Measurements from ENCODE around the gene PHF3. TPM values are rescaled to one million over a fixed set of nuclear protein-coding genes. Genes with fewer than 3 reads are reported as not detected.

PHF3 gene
- total and polyA plus RNA-seq, 4 donors, result 8.3 to 137 (median 25.2) TPM

- WGBS, 2 donors, result 59 to 80% methylated on average over 6 of the region's 6 CpGs
- ATAC-seq (ENCODE audit: insufficient read depth, low FRiP score), result no peak
- Histone ChIP-seq H3K27me3 (ENCODE audit: control insufficient read depth in 3 of 3, insufficient read depth in 3 of 3, low read length in 2 of 3) (no peaks in the 10 kb centered on the region), H3K9me3 (ENCODE audit: control insufficient read depth in 4 of 4, insufficient read depth in 3 of 4, low read length in 3 of 4) (no peaks in the 10 kb centered on the region), H3K36me3 (ENCODE audit: control insufficient read depth in 4 of 4, insufficient read depth in 4 of 4, low read length in 4 of 4) (peaks cover 0 to 14% (median 6%) of the 10 kb centered on the region in 4 donors), H3K27ac (ENCODE audit: low read depth in 1 of 2, low read length in 1 of 2) (no peak overlapping the region), H3K4me3 (no peak overlapping the region), H3K4me1 (ENCODE audit: control insufficient read depth in 5 of 5, insufficient read depth in 5 of 5, low read length in 5 of 5) (peaks cover 0 to 19% (median 0%) of the 10 kb centered on the region in 5 donors), H3K9ac (ENCODE audit: insufficient read depth in 1 of 2, low read length in 2 of 2) (no peak overlapping the region)
- TF ChIP-seq, protein P1, sequence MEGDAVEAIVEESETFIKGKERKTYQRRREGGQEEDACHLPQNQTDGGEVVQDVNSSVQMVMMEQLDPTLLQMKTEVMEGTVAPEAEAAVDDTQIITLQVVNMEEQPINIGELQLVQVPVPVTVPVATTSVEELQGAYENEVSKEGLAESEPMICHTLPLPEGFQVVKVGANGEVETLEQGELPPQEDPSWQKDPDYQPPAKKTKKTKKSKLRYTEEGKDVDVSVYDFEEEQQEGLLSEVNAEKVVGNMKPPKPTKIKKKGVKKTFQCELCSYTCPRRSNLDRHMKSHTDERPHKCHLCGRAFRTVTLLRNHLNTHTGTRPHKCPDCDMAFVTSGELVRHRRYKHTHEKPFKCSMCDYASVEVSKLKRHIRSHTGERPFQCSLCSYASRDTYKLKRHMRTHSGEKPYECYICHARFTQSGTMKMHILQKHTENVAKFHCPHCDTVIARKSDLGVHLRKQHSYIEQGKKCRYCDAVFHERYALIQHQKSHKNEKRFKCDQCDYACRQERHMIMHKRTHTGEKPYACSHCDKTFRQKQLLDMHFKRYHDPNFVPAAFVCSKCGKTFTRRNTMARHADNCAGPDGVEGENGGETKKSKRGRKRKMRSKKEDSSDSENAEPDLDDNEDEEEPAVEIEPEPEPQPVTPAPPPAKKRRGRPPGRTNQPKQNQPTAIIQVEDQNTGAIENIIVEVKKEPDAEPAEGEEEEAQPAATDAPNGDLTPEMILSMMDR (IDR thresholded peaks at IDR 0.05; ENCODE audit: control extremely low read depth, extremely low read depth), result no peak
- peak in 1 of 3 donors; percentile 11 for DNase-seq
These were observed 35.6 kb downstream of the PHF3 start for GRCh38 chr6:63671098-63671754.

GRCh38 chr6:63672582-63673129, 37.1 kb downstream of the PHF3 start:
- no peak for DNase-seq
- Histone ChIP-seq H3K4me1 (ENCODE audit: control insufficient read depth in 5 of 5, insufficient read depth in 5 of 5, low read length in 5 of 5) (peaks cover 0 to 31% (median 0%) of the 10 kb centered on the region in 5 donors), H3K4me3 (no peak overlapping the region), H3K27me3 (ENCODE audit: control insufficient read depth in 3 of 3, insufficient read depth in 3 of 3, low read length in 2 of 3) (no peaks in the 10 kb centered on the region), H3K9me3 (ENCODE audit: control insufficient read depth in 4 of 4, insufficient read depth in 3 of 4, low read length in 3 of 4) (no peaks in the 10 kb centered on the region), H3K9ac (ENCODE audit: insufficient read depth in 1 of 2, low read length in 2 of 2) (no peak overlapping the region), H3K27ac (ENCODE audit: low read depth in 1 of 2, low read length in 1 of 2) (no peak overlapping the region), H3K36me3 (ENCODE audit: control insufficient read depth in 4 of 4, insufficient read depth in 4 of 4, low read length in 4 of 4) (peaks cover 0 to 14% (median 6%) of the 10 kb centered on the region in 4 donors)
- WGBS, 2 donors, result 73 to 86% methylated on average over 3 of the region's 3 CpGs
- TF ChIP-seq, protein P1 (IDR thresholded peaks at IDR 0.05; ENCODE audit: control extremely low read depth, extremely low read depth), result no peak
- ATAC-seq (ENCODE audit: insufficient read depth, low FRiP score), result no peak

- DNase-seq, result no peak
- WGBS, 2 donors, result 81 to 91% methylated on average over 2 of the region's 2 CpGs
- H3K9me3 ChIP-seq (ENCODE audit: control insufficient read depth in 4 of 4, insufficient read depth in 3 of 4, low read length in 3 of 4), result no peaks in the 10 kb centered on the region
- H3K4me3 ChIP-seq, result no peak overlapping the region
- no peak for ATAC-seq (ENCODE audit: insufficient read depth, low FRiP score)
- H3K4me1 ChIP-seq (ENCODE audit: control insufficient read depth in 5 of 5, insufficient read depth in 5 of 5, low read length in 5 of 5), result peaks cover 0 to 31% (median 0%) of the 10 kb centered on the region in 5 donors
- H3K9ac ChIP-seq (ENCODE audit: insufficient read depth in 1 of 2, low read length in 2 of 2), result no peak overlapping the region
- H3K27ac ChIP-seq (ENCODE audit: low read depth in 1 of 2, low read length in 1 of 2), result no peak overlapping the region
- H3K27me3 ChIP-seq (ENCODE audit: control insufficient read depth in 3 of 3, insufficient read depth in 3 of 3, low read length in 2 of 3), result no peaks in the 10 kb centered on the region
- TF ChIP-seq, protein P1 (IDR thresholded peaks at IDR 0.05; ENCODE audit: control extremely low read depth, extremely low read depth), result no peak
- peaks cover 0 to 14% (median 6%) of the 10 kb centered on the region in 4 donors for H3K36me3 ChIP-seq (ENCODE audit: control insufficient read depth in 4 of 4, insufficient read depth in 4 of 4, low read length in 4 of 4)
These were observed 38.1 kb downstream of the PHF3 start for GRCh38 chr6:63673692-63674091.

Data from lung (tissue), 12 donors.